Measurements from ENCODE around the gene POLA1. TPM values are rescaled to one million over a fixed set of nuclear protein-coding genes. Genes with fewer than 3 reads are reported as not detected.

The POLA1 gene
- total and polyA plus RNA-seq, 2 of the 4 experiments (the other 2 are of a cell fraction), result 4.0 to 15.1 TPM

DNA sequence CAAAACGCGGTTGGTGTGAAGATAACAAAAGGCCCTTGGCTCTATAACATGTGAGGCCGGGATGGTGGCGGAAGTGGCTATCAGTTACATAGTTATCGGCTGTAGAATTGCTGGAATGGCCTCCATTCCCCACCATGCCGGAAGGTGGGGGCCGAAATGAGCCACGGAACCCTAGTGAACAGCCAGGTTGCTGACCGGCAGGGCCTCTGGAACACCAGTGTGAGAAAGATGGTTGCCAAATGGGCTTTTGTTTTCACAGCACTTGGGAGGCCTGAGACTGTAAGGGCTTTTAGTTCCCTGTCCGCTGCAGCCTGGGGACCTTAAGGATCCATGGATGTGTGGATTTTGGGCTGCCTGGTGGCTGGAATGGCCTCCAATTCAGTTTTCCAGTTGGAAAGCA lies 345.3 kb downstream of the POLA1 start:
- TF ChIP-seq, protein P1, sequence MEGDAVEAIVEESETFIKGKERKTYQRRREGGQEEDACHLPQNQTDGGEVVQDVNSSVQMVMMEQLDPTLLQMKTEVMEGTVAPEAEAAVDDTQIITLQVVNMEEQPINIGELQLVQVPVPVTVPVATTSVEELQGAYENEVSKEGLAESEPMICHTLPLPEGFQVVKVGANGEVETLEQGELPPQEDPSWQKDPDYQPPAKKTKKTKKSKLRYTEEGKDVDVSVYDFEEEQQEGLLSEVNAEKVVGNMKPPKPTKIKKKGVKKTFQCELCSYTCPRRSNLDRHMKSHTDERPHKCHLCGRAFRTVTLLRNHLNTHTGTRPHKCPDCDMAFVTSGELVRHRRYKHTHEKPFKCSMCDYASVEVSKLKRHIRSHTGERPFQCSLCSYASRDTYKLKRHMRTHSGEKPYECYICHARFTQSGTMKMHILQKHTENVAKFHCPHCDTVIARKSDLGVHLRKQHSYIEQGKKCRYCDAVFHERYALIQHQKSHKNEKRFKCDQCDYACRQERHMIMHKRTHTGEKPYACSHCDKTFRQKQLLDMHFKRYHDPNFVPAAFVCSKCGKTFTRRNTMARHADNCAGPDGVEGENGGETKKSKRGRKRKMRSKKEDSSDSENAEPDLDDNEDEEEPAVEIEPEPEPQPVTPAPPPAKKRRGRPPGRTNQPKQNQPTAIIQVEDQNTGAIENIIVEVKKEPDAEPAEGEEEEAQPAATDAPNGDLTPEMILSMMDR (conservative IDR thresholded peaks at IDR 0.05; ENCODE audit: low read depth, low read length), result no peak
- no peak for TF ChIP-seq MAFK (IDR thresholded peaks at IDR 0.05; ENCODE audit: low read depth, low read length)
- no peak for TF ChIP-seq FOS (IDR thresholded peaks at IDR 0.05; ENCODE audit: low read depth, low read length)
- TF ChIP-seq, protein P2, sequence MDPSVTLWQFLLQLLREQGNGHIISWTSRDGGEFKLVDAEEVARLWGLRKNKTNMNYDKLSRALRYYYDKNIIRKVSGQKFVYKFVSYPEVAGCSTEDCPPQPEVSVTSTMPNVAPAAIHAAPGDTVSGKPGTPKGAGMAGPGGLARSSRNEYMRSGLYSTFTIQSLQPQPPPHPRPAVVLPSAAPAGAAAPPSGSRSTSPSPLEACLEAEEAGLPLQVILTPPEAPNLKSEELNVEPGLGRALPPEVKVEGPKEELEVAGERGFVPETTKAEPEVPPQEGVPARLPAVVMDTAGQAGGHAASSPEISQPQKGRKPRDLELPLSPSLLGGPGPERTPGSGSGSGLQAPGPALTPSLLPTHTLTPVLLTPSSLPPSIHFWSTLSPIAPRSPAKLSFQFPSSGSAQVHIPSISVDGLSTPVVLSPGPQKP (IDR thresholded peaks at IDR 0.05; ENCODE audit: borderline replicate concordance, low read depth, low read length), result no peak
- TF ChIP-seq CHD1 (IDR thresholded peaks at IDR 0.05; ENCODE audit: low read depth, low read length), result no peak
- TF ChIP-seq POLR2A (IDR thresholded peaks at IDR 0.05; ENCODE audit: low read depth, low read length), result no peak
- no peak for TF ChIP-seq MXI1 (IDR thresholded peaks at IDR 0.05; ENCODE audit: borderline replicate concordance, low read depth, low read length)
- no peak for TF ChIP-seq SMC3 (IDR thresholded peaks at IDR 0.05; ENCODE audit: low read depth, low read length)
- no peak for TF ChIP-seq BHLHE40 (IDR thresholded peaks at IDR 0.05; ENCODE audit: low read depth, low read length)
- no peak for TF ChIP-seq RAD21 (IDR thresholded peaks at IDR 0.05; ENCODE audit: low read length)
- TF ChIP-seq MAZ (IDR thresholded peaks at IDR 0.05; ENCODE audit: borderline replicate concordance, low read depth, low read length), result no peak
- TF ChIP-seq, protein P3, sequence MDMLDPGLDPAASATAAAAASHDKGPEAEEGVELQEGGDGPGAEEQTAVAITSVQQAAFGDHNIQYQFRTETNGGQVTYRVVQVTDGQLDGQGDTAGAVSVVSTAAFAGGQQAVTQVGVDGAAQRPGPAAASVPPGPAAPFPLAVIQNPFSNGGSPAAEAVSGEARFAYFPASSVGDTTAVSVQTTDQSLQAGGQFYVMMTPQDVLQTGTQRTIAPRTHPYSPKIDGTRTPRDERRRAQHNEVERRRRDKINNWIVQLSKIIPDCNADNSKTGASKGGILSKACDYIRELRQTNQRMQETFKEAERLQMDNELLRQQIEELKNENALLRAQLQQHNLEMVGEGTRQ (IDR thresholded peaks at IDR 0.05; ENCODE audit: low read depth, low read length), result no peak
- no peak overlapping the region for H4K91ac ChIP-seq (ENCODE audit: insufficient read depth, low read depth, low read length)
- H2BK120ac ChIP-seq (ENCODE audit: low read depth, low read length), result no peak overlapping the region
- WGBS, 2 experiments (ENCODE audit: extremely low coverage in 2 of 2, insufficient read length in 1 of 2), result no CpG with 5 or more reads among the region's 10 CpGs
- CTCF ChIA-PET, result no interaction called here
- intact Hi-C loops (cut with micrococcal nuclease) (loop anchor here (10.0 kb wide), 1 partner anchor 106 kb away; no protein-coding TSS in a partner anchor), in situ Hi-C loops (cut with MboI; ENCODE audit: low sequenced_read_pairs) (no loop called here), dilution Hi-C loops (cut with HindIII; ENCODE audit: low sequenced_read_pairs, unreplicated experiment) (no loop called here)
- ATAC-seq (ENCODE audit: low read depth) (no peak), DNase-seq (no peak)
- H3K18ac ChIP-seq (ENCODE audit: low read depth, low read length), result no peak overlapping the region
- no peak overlapping the region for H3K4me2 ChIP-seq (ENCODE audit: low read depth, low read length)
- no peak overlapping the region for H3K56ac ChIP-seq (ENCODE audit: extremely low read depth, insufficient read depth, low read length)
- no peaks in the 10 kb centered on the region for H3K36me3 ChIP-seq (ENCODE audit: control insufficient read depth, insufficient read depth, low read length)
- H4K5ac ChIP-seq (ENCODE audit: low read depth, low read length), result no peak overlapping the region
- no peaks in the 10 kb centered on the region; the same call in 1 of the 2 replicates for H3K9me3 ChIP-seq (ENCODE audit: control insufficient read depth, insufficient read depth, low read length)
- no peak overlapping the region for H3K14ac ChIP-seq (replicated peaks; ENCODE audit: low read depth, low read length)
- no peak overlapping the region for H2AK5ac ChIP-seq (ENCODE audit: low read depth, low read length)
- no peaks in the 10 kb centered on the region for H3K9me1 ChIP-seq (ENCODE audit: insufficient read depth, low read length)
- POLR2A ChIA-PET (ENCODE audit: unreplicated experiment), result no interaction called here
- H3K9ac ChIP-seq (ENCODE audit: low read depth, low read length), result no peak overlapping the region
- H3K4me3 ChIP-seq (ENCODE audit: insufficient read depth, low read depth, low read length), result no peak overlapping the region
- no peaks in the 10 kb centered on the region for H4K20me1 ChIP-seq (ENCODE audit: insufficient read depth, low read length)
- no peaks in the 10 kb centered on the region for H3K27me3 ChIP-seq (ENCODE audit: control insufficient read depth, insufficient read depth, low read length)
- no peak overlapping the region for H4K8ac ChIP-seq (ENCODE audit: low read depth in 2 of 2, low read length in 2 of 2)
- no peak overlapping the region for H3K23ac ChIP-seq (ENCODE audit: low read depth, low read length)
- no TSS peak for BruUV-seq (replicated peaks)
- H2BK15ac ChIP-seq (ENCODE audit: low read depth, low read length), result no peak overlapping the region
- H3K27ac ChIP-seq (ENCODE audit: insufficient read depth, low read length), result no peak overlapping the region
- no peak overlapping the region for H2AK9ac ChIP-seq (replicated peaks; ENCODE audit: low read depth, low read length, poor library complexity)
- H3K4me1 ChIP-seq (ENCODE audit: control insufficient read depth, insufficient read depth, low read length), result no peaks in the 10 kb centered on the region
- no peaks in the 10 kb centered on the region for H3K79me1 ChIP-seq (ENCODE audit: low read depth in 1 of 2, low read length in 2 of 2)
- no peak overlapping the region for H3K4ac ChIP-seq (ENCODE audit: low read depth, low read length)
- H2AFZ ChIP-seq (replicated peaks; ENCODE audit: low read length, poor library complexity), result no peak overlapping the region
- no peak overlapping the region for H2BK20ac ChIP-seq (ENCODE audit: low read depth, low read length)
- no peak overlapping the region for H2BK5ac ChIP-seq (ENCODE audit: low read depth, low read length, poor library complexity, severe bottlenecking)

All from IMR-90 (cell line).